ENCODE results near the gene SLC25A38. TPM values are rescaled to one million over a fixed set of nuclear protein-coding genes. Genes with fewer than 3 reads are reported as not detected.
A peak's percentile ranks its signal among the peaks of the same experiment; 100 is the strongest.

Gene SLC25A38
- total and polyA plus RNA-seq, 2 experiments from 2014 or later: 19.8 to 61.9 TPM

DNA sequence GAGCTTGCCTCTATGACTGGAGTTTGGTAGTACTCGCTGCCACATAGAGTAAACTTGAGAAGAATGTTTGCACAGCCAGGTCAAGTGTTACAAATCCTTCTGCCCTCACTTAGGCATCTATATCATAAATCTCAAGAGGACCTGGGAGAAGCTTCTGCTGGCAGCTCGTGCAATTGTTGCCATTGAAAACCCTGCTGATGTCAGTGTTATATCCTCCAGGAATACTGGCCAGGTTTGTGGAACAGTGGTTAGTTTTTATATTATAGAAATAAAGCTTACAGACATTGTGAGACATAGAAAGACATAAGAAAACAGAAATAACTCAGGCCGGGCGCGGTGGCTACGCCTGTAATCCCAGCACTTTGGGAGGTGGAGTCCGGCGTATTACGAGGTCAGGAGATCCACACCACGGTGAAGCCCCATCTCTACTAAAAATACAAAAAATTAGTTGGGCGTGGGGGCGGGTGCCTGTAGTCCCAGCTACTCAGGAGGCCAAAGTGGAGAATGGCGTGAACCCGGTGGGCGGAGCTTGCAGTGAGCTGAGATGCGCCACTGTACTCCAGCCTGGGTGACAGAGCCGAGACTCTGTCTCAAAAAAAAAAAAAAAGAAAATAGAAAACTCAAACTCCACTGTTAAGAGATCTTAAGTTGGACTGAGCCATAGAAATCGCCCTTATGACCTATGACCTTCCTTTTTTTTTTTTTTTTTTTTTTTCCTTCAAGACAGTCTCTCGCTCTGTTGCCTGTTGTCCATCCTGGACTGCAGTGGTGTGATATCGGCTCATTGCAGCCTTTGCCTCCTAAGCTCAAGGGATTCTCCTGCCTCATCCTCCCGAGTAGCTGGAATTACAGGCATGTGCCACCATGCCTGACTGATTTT lies 25.6 kb downstream of the SLC25A38 start (continued):
- TF ChIP-seq, protein P1, sequence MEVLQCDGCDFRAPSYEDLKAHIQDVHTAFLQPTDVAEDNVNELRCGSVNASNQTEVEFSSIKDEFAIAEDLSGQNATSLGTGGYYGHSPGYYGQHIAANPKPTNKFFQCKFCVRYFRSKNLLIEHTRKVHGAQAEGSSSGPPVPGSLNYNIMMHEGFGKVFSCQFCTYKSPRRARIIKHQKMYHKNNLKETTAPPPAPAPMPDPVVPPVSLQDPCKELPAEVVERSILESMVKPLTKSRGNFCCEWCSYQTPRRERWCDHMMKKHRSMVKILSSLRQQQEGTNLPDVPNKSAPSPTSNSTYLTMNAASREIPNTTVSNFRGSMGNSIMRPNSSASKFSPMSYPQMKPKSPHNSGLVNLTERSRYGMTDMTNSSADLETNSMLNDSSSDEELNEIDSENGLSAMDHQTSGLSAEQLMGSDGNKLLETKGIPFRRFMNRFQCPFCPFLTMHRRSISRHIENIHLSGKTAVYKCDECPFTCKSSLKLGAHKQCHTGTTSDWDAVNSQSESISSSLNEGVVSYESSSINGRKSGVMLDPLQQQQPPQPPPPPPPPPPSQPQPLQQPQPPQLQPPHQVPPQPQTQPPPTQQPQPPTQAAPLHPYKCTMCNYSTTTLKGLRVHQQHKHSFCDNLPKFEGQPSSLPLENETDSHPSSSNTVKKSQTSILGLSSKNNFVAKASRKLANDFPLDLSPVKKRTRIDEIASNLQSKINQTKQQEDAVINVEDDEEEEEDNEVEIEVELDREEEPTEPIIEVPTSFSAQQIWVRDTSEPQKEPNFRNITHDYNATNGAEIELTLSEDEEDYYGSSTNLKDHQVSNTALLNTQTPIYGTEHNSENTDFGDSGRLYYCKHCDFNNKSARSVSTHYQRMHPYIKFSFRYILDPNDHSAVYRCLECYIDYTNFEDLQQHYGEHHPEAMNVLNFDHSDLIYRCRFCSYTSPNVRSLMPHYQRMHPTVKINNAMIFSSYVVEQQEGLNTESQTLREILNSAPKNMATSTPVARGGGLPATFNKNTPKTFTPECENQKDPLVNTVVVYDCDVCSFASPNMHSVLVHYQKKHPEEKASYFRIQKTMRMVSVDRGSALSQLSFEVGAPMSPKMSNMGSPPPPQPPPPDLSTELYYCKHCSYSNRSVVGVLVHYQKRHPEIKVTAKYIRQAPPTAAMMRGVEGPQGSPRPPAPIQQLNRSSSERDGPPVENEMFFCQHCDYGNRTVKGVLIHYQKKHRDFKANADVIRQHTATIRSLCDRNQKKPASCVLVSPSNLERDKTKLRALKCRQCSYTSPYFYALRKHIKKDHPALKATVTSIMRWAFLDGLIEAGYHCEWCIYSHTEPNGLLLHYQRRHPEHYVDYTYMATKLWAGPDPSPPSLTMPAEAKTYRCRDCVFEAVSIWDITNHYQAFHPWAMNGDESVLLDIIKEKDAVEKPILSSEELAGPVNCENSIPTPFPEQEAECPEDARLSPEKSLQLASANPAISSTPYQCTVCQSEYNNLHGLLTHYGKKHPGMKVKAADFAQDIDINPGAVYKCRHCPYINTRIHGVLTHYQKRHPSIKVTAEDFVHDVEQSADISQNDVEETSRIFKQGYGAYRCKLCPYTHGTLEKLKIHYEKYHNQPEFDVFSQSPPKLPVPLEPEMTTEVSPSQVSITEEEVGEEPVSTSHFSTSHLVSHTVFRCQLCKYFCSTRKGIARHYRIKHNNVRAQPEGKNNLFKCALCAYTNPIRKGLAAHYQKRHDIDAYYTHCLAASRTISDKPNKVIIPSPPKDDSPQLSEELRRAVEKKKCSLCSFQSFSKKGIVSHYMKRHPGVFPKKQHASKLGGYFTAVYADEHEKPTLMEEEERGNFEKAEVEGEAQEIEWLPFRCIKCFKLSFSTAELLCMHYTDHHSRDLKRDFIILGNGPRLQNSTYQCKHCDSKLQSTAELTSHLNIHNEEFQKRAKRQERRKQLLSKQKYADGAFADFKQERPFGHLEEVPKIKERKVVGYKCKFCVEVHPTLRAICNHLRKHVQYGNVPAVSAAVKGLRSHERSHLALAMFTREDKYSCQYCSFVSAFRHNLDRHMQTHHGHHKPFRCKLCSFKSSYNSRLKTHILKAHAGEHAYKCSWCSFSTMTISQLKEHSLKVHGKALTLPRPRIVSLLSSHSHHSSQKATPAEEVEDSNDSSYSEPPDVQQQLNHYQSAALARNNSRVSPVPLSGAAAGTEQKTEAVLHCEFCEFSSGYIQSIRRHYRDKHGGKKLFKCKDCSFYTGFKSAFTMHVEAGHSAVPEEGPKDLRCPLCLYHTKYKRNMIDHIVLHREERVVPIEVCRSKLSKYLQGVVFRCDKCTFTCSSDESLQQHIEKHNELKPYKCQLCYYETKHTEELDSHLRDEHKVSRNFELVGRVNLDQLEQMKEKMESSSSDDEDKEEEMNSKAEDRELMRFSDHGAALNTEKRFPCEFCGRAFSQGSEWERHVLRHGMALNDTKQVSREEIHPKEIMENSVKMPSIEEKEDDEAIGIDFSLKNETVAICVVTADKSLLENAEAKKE (CRISPR knock-in tag; IDR thresholded peaks at IDR 0.05): no peak
- TF ChIP-seq CREB1 (CRISPR knock-in tag; IDR thresholded peaks at IDR 0.05; ENCODE audit: low read depth) (no peak), ZNF114 (CRISPR knock-in tag; IDR thresholded peaks at IDR 0.05) (no peak), POLR2AphosphoS5 (IDR thresholded peaks at IDR 0.05; ENCODE audit: low read depth) (no peak), JUNB (IDR thresholded peaks at IDR 0.05; ENCODE audit: unreplicated experiment) (no peak)
- TF ChIP-seq, protein P2, sequence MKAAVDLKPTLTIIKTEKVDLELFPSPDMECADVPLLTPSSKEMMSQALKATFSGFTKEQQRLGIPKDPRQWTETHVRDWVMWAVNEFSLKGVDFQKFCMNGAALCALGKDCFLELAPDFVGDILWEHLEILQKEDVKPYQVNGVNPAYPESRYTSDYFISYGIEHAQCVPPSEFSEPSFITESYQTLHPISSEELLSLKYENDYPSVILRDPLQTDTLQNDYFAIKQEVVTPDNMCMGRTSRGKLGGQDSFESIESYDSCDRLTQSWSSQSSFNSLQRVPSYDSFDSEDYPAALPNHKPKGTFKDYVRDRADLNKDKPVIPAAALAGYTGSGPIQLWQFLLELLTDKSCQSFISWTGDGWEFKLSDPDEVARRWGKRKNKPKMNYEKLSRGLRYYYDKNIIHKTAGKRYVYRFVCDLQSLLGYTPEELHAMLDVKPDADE (IDR thresholded peaks at IDR 0.05): no peak

DNA sequence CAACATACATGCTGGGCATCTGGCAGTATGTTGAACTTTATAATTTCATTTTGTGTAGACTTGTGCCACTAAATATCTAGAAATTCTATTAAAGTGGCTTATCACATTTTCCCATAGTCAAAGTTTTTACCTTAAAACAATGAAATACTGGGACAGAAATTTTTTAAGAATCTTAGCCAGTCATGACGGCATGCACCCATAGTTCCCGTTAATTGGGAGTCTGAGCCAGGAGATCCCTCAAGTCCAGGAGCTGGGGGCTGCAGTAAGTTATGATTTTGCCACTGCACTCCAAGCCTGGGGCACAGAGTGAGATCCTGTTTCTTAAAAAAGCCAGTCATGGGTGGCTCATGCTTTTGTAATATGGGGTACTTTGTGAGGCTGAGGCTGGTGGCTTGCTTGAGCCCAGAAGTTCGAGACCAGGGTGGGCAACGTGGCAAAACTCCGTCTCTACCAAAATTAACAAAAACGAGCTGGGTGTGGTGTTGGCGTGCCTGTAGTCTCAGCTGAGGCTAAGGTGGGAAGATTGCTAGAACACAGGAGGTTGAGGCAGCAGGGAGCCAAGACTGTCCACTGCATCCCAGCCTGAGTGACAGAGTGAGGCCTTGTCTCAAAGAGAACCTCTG lies 26.5 kb downstream of the SLC25A38 start:
- no peak overlapping the region for H2AFZ ChIP-seq
- H3F3A ChIP-seq (replicated peaks; ENCODE audit: low read depth): peaks cover 72% of the 10 kb centered on the region
- peaks cover 51% of the 10 kb centered on the region for H4K20me1 ChIP-seq (replicated peaks; ENCODE audit: insufficient read depth)
- peak overlapping the region; percentile 63 for H3K4me2 ChIP-seq
- peak overlapping the region; percentile 80 for H3K27ac ChIP-seq (ENCODE audit: low read depth)
- Mint-ChIP-seq H3K27ac (peak overlapping the region; percentile 96), H3K4me3 (peak overlapping the region; percentile 62), H3K36me3 (ENCODE audit: low read depth) (peaks cover 82% of the 10 kb centered on the region), H3K9me3 (peaks cover 3% of the 10 kb centered on the region; the same call in 1 of the 3 replicates), H3K27me3 (ENCODE audit: insufficient read depth, low read depth, poor library complexity) (peaks cover 27% of the 10 kb centered on the region), H3K4me1 (peaks cover 44% of the 10 kb centered on the region)
- peak overlapping the region; percentile 64 for H3K4me3 ChIP-seq
- DNase-seq (ENCODE audit: low spot score) (no peak), ATAC-seq (no peak)
- H3K27me3 ChIP-seq (ENCODE audit: insufficient read depth): no peaks in the 10 kb centered on the region
- H3K9me2 ChIP-seq (ENCODE audit: insufficient read depth): no peaks in the 10 kb centered on the region
- H3K4me1 ChIP-seq (ENCODE audit: insufficient read depth): peaks cover 23% of the 10 kb centered on the region
- peaks cover 66% of the 10 kb centered on the region for H3K36me3 ChIP-seq (ENCODE audit: insufficient read depth)
- peaks cover 47% of the 10 kb centered on the region for H3K79me2 ChIP-seq (replicated peaks; ENCODE audit: insufficient read depth)
- TF ChIP-seq ZNF331 (CRISPR knock-in tag; IDR thresholded peaks at IDR 0.05; ENCODE audit: low read depth) (no peak), EZH2phosphoT487 (IDR thresholded peaks at IDR 0.05; ENCODE audit: unreplicated experiment) (no peak), POLR2AphosphoS5 (IDR thresholded peaks at IDR 0.05; ENCODE audit: low read depth) (0 out of 2 replicates have a peak, but pooled peaks have one; percentile 32)
- TF ChIP-seq, protein P3, sequence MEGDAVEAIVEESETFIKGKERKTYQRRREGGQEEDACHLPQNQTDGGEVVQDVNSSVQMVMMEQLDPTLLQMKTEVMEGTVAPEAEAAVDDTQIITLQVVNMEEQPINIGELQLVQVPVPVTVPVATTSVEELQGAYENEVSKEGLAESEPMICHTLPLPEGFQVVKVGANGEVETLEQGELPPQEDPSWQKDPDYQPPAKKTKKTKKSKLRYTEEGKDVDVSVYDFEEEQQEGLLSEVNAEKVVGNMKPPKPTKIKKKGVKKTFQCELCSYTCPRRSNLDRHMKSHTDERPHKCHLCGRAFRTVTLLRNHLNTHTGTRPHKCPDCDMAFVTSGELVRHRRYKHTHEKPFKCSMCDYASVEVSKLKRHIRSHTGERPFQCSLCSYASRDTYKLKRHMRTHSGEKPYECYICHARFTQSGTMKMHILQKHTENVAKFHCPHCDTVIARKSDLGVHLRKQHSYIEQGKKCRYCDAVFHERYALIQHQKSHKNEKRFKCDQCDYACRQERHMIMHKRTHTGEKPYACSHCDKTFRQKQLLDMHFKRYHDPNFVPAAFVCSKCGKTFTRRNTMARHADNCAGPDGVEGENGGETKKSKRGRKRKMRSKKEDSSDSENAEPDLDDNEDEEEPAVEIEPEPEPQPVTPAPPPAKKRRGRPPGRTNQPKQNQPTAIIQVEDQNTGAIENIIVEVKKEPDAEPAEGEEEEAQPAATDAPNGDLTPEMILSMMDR (conservative IDR thresholded peaks at IDR 0.05; ENCODE audit: low read depth in 2 of 2): no peak
- TF ChIP-seq, protein P4, sequence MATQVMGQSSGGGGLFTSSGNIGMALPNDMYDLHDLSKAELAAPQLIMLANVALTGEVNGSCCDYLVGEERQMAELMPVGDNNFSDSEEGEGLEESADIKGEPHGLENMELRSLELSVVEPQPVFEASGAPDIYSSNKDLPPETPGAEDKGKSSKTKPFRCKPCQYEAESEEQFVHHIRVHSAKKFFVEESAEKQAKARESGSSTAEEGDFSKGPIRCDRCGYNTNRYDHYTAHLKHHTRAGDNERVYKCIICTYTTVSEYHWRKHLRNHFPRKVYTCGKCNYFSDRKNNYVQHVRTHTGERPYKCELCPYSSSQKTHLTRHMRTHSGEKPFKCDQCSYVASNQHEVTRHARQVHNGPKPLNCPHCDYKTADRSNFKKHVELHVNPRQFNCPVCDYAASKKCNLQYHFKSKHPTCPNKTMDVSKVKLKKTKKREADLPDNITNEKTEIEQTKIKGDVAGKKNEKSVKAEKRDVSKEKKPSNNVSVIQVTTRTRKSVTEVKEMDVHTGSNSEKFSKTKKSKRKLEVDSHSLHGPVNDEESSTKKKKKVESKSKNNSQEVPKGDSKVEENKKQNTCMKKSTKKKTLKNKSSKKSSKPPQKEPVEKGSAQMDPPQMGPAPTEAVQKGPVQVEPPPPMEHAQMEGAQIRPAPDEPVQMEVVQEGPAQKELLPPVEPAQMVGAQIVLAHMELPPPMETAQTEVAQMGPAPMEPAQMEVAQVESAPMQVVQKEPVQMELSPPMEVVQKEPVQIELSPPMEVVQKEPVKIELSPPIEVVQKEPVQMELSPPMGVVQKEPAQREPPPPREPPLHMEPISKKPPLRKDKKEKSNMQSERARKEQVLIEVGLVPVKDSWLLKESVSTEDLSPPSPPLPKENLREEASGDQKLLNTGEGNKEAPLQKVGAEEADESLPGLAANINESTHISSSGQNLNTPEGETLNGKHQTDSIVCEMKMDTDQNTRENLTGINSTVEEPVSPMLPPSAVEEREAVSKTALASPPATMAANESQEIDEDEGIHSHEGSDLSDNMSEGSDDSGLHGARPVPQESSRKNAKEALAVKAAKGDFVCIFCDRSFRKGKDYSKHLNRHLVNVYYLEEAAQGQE (IDR thresholded peaks at IDR 0.05; ENCODE audit: unreplicated experiment): no peak
